ENCODE measurements around the gene PRAMEF13.
"Not testable (repeated sequence)": the region's sequence is repeated elsewhere in the genome, so short reads cannot be mapped to it uniquely, and the experiment has no call there.

GRCh38 chr1:13222788-13223187 is 21.6 kb upstream of the PRAMEF13 start:
- not testable (repeated sequence) for TF ChIP-seq CTCF (conservative IDR thresholded peaks at IDR 0.05; ENCODE audit: low read length); EZH2phosphoT487 (IDR thresholded peaks at IDR 0.05; ENCODE audit: borderline replicate concordance)

All from Loucy (cell line).